Heart left ventricle (tissue), 16 donors: ENCODE data around the gene PRR23A. TPM values are rescaled to one million over a fixed set of nuclear protein-coding genes. Genes with fewer than 3 reads are reported as not detected.

ENCODE experiments used
- ATAC-seq, 4 donors: fragments of 200-7000 bp; cut with Tn5 transposase; one replicate each; pipeline ENCODE4 v1.9.1; 2020 to 2022; ENCODE audit warnings: moderate library complexity in 4 of 4, mild to moderate bottlenecking in 3 of 4, moderate number of reproducible peaks in 1 of 4
- DNase-seq, 5 donors: peaks; one replicate each; pipeline ENCODE4 v3.0.0-alpha.2; 2020
- H3K27ac ChIP-seq, 12 donors: fragments of 200-600 bp; sonication (generic) in 4 of 12; one replicate each; pipeline versions ENCODE4 v1.5.0 to v1.8.0; 2016 to 2022; ENCODE audit warnings: mild to moderate bottlenecking in 2 of 12
- H3K27me3 ChIP-seq, 9 donors: fragments of 200-600 bp; sonication (generic) in 2 of 9; one replicate each; pipeline versions ENCODE4 v1.5.1 to v1.8.0; 2016 to 2022; ENCODE audit warnings: mild to moderate bottlenecking in 3 of 9
- H3K36me3 ChIP-seq, 9 donors: fragments of 200-600 bp; sonication (generic) in 2 of 9; one replicate each; pipeline versions ENCODE4 v1.5.0 to v1.8.0; 2018 to 2022; ENCODE audit warnings: mild to moderate bottlenecking in 2 of 9
- H3K4me1 ChIP-seq, 12 donors: fragments of 200-600 bp; sonication (generic) in 4 of 12; one replicate each; pipeline versions ENCODE4 v1.5.0 to v1.8.0; 2016 to 2022; ENCODE audit warnings: mild to moderate bottlenecking in 3 of 12
- H3K4me3 ChIP-seq, 12 donors: fragments of 200-600 bp; sonication (generic) in 4 of 12; one replicate each; pipeline versions ENCODE4 v1.5.0 to v1.8.0; 2017 to 2022; ENCODE audit warnings: mild to moderate bottlenecking in 9 of 12, moderate library complexity in 4 of 12
- H3K9me3 ChIP-seq, 12 donors: fragments of 200-600 bp; sonication (generic) in 4 of 12; one replicate each; pipeline versions ENCODE4 v1.5.0 to v1.8.0; 2016 to 2022; ENCODE audit warnings: mild to moderate bottlenecking in 1 of 12
- POLR2A ChIP-seq, 2 donors: fragments of 450-650 bp; IDR thresholded peaks; one replicate each; pipeline ENCODE4 v1.6.1; 2017; ENCODE audit warnings: antibody characterized with exemption in 2 of 2, mild to moderate bottlenecking in 2 of 2, moderate library complexity in 2 of 2
- WGBS, 4 donors: extraction: QIAGEN DNeasy Blood & Tissue Kit in 2 of 4; methylation state at CpG; one replicate each; pipeline versions ENCODE4 v1.1.5 to v1.1.7; 2013 to 2018; 5-methylcytosine and 5-hydroxymethylcytosine counted together
- intact Hi-C, 10 donors: fragments of 100-400 bp; cut with DNase I; formaldehyde crosslinking; loops; one replicate each; pipeline versions ENCODE4 v1.11.1 to v1.14.2; 2022
- polyA plus RNA-seq, 2 donors: library from polyadenylated mRNA; stranded (reverse); fragments of 200-250 nt; gene quantifications; one replicate each; pipeline ENCODE4 v1.2.3, GENCODE V29; 2013
- total RNA-seq, 9 donors: library from RNA; depleted of rRNA in 2 of 9; stranded (reverse); fragments of >200 nt in 2 of 9; fragmentation: NEBNext Ultra II Directional in 3 of 9; extraction: Animal tissue kit (Norgen Biotek cat#: 25700) in 3 of 9; gene quantifications; one replicate each; pipeline versions ENCODE4 v1.1.0 to v1.2.4, GENCODE V29; 2016 to 2023
- TF ChIP-seq, protein P1 (sequence below), 12 donors: fragments of 200-600 bp; sonication (generic) in 4 of 12; IDR thresholded peaks; one replicate each; pipeline versions ENCODE4 v1.5.0 to v1.8.0; 2018 to 2022; ENCODE audit warnings: antibody characterized with exemption in 12 of 12, mild to moderate bottlenecking in 5 of 12
- donor health status: ischemic (EF 13 %, LVEDD 7.1; RV severe dilation, severe dysfunction).
- donor health status: healthy with polysubstance abuse.
- donor health status: DM: no; HTN: yes; CAD: no.
- donor health status: DM: no; HTN: no; CAD: no.
- donor health status: ischemic (EF 25% LVEDD 6.9; RV normal size, moderate dysfunction).
- donor health status: ischemic (EF 25% LVEDD 5.7; RV mildly dilated, moderate dysfunction).
- donor health status: healthy.
- donor health status: DM: yes; HTN: yes; CAD: no.
- donor health status: ischemic (EF 35%, LVEDD 5.7; RV mildly dilated, moderate dysfunction).
- donor health status: nonischemic (EF 11% LVEDD 7.7; RV severe dilation, severe dysfunction).
- donor health status: DM: yes; HTN: yes; CAD: no.
- donor health status: PGD.
- donor health status: ischemic (EF 29% LVEDD 5.4; RV normal size, mild dysfunction).
- donor health status: nonischemic (EF 23%, LVEDD 6.1; RV moderate dilation, normal function).

Gene PRR23A
- total and polyA plus RNA-seq, 11 donors, result not detected

DNA sequence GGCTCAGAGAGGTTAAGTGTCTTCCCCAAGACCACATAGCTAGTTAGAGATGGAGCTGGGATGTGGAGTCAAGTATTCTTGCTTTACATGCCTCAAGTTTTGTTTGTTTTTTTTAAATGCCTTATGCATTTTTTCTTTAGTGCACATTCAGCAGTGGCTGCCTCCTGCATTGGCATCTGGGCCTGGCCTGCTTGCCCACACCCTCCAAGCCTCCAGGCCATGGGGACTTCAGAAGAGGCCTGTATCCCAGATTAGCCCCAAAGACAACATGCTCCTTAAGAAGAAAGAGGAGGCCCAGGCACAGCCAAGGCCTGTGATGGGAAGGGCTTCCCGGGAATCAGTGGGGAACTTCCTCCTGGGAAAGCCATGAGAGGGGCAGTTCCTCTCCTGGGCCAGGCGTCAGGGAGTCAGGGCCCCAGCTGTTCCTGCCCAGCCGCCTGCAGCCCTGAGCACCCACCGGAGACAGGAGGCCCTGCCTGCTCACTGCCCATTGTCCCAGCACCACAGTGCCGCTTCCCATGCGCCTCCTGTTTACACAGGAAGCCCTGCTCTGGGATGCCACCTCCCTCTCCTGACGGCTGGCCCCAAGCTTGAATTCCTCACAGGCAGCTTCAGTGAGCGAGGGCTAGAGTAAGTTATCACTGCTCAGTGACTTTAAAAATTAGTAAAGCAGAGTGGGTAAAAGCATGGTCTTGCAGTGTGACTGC lies 43.1 kb downstream of the PRR23A start:
- H3K4me3 ChIP-seq, result no peak overlapping the region
- no peak for TF ChIP-seq POLR2A (IDR thresholded peaks at IDR 0.05)
- TF ChIP-seq, protein P1, sequence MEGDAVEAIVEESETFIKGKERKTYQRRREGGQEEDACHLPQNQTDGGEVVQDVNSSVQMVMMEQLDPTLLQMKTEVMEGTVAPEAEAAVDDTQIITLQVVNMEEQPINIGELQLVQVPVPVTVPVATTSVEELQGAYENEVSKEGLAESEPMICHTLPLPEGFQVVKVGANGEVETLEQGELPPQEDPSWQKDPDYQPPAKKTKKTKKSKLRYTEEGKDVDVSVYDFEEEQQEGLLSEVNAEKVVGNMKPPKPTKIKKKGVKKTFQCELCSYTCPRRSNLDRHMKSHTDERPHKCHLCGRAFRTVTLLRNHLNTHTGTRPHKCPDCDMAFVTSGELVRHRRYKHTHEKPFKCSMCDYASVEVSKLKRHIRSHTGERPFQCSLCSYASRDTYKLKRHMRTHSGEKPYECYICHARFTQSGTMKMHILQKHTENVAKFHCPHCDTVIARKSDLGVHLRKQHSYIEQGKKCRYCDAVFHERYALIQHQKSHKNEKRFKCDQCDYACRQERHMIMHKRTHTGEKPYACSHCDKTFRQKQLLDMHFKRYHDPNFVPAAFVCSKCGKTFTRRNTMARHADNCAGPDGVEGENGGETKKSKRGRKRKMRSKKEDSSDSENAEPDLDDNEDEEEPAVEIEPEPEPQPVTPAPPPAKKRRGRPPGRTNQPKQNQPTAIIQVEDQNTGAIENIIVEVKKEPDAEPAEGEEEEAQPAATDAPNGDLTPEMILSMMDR (IDR thresholded peaks at IDR 0.05), result no peak
- DNase-seq, result no peak
- ATAC-seq, result no peak
- H3K9me3 ChIP-seq, result peaks cover 0 to 29% (median 13%) of the 10 kb centered on the region in 12 donors
- WGBS, 4 donors, result 50 to 59% (median 56%) methylated on average over 1 to 8 of the region's 8 CpGs
- H3K36me3 ChIP-seq, result no peaks in the 10 kb centered on the region
- peaks cover 18 to 64% (median 46%) of the 10 kb centered on the region in 9 donors for H3K27me3 ChIP-seq
- H3K27ac ChIP-seq, result no peak overlapping the region
- peaks cover 0 to 5% (median 0%) of the 10 kb centered on the region in 12 donors for H3K4me1 ChIP-seq
- intact Hi-C loops, result no loop called here

GRCh38 chr3:138960417-138960852 lies 45.6 kb downstream of the PRR23A start:
- Histone ChIP-seq H3K9me3 (peaks cover 0 to 21% (median 12%) of the 10 kb centered on the region in 12 donors), H3K27ac (no peak overlapping the region), H3K27me3 (peaks cover 23 to 84% (median 53%) of the 10 kb centered on the region in 9 donors), H3K36me3 (no peaks in the 10 kb centered on the region), H3K4me1 (peaks cover 0 to 5% (median 0%) of the 10 kb centered on the region in 12 donors), H3K4me3 (no peak overlapping the region)
- ATAC-seq (no peak), DNase-seq (no peak)
- TF ChIP-seq, protein P1 (IDR thresholded peaks at IDR 0.05), result no peak
- TF ChIP-seq POLR2A (IDR thresholded peaks at IDR 0.05), result no peak
- WGBS, 4 donors, result 3 to 7% (median 5%) methylated on average over 19 to 36 of the region's 36 CpGs
- intact Hi-C loops, result no loop called here

Other genes starting within 250 kb of the PRR23A start
- 10 to 100 TPM; 23.4 to 38.1 (median 29.4) TPM for gene PIK3CB, start 171.3 kb downstream of the PRR23A start, total RNA-seq
- 10 to 100 TPM in 1 of 2 donors, 1 to 10 TPM in 1; 6.9 to 30.5 TPM for gene PIK3CB, start 171.3 kb downstream of the PRR23A start, polyA plus RNA-seq
- not detected for gene FOXL2, start 59.1 kb downstream of the PRR23A start, total RNA-seq
- not detected for gene FOXL2, start 59.1 kb downstream of the PRR23A start, polyA plus RNA-seq
- under 1 TPM in 1 of 9 donors, not detected in 8; 0.25 TPM for gene FOXL2NB, start 59.1 kb downstream of the PRR23A start, total RNA-seq
- not detected for gene FOXL2NB, start 59.1 kb downstream of the PRR23A start, polyA plus RNA-seq
- gene PRR23B, start 14.7 kb upstream of the PRR23A start, total RNA-seq, result not detected
- gene PRR23B, start 14.7 kb upstream of the PRR23A start, polyA plus RNA-seq, result not detected
- gene PRR23C, start 38.6 kb upstream of the PRR23A start, total RNA-seq, result not detected
- gene PRR23C, start 38.6 kb upstream of the PRR23A start, polyA plus RNA-seq, result not detected